Ishikawa (cell line): Measurements from ENCODE around the gene KIAA1217.

ENCODE experiments used
- CREB1 ChIP-seq: IDR thresholded peaks from 2 replicates; pipeline ENCODE4 v1.6.1; 2012; ENCODE audit warnings: low read depth
- EGR1 ChIP-seq: IDR thresholded peaks from 2 replicates; pipeline ENCODE4 v1.6.1; 2012
- EP300 ChIP-seq: IDR thresholded peaks from 2 replicates; pipeline ENCODE4 v1.6.1; 2012; ENCODE audit warnings: borderline replicate concordance
- NFIC ChIP-seq: IDR thresholded peaks from 2 replicates; pipeline ENCODE4 v1.6.1; 2012
- TAF1 ChIP-seq: IDR thresholded peaks from 2 replicates; pipeline ENCODE4 v1.6.1; 2012; ENCODE audit warnings: low read depth, mild to moderate bottlenecking
- YY1 ChIP-seq: IDR thresholded peaks from 2 replicates; pipeline ENCODE4 v1.6.1; 2012; ENCODE audit warnings: low read depth
- TF ChIP-seq, protein P1 (sequence below): IDR thresholded peaks from 2 replicates; pipeline ENCODE4 v1.6.1; 2012; ENCODE audit warnings: low read depth, mild to moderate bottlenecking
- TF ChIP-seq, protein P2 (sequence below): IDR thresholded peaks from 2 replicates; pipeline ENCODE4 v1.6.1; 2012

DNA sequence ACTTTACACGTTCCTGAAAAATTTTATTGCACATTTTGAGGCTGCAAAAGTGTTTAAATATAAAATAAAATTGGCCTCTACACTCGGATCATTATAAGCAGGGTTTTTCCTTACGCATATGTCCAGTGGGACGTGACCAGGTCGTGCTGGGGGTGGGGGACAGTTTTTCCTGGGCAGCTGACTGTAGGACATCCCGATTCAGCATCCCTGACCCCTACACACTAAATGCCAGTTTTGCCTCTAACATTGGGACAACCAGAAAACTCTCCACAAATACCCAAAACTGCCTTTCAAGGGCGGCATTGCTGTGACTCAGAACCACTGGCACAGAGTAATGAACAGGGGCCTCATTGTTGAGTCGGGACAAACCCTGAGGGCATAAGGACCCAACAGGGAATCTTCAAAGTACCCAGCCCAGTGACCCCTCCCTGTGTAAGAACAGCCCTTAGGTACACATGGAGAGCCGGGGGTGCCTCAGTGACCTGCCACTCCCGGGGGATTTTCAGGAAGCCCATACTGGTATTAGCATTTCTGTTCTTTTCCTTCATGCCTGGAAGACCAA lies 344.2 kb downstream of the KIAA1217 start:
- no peak for TF ChIP-seq TAF1
- no peak for TF ChIP-seq EGR1
- TF ChIP-seq YY1, result no peak
- TF ChIP-seq, protein P1, sequence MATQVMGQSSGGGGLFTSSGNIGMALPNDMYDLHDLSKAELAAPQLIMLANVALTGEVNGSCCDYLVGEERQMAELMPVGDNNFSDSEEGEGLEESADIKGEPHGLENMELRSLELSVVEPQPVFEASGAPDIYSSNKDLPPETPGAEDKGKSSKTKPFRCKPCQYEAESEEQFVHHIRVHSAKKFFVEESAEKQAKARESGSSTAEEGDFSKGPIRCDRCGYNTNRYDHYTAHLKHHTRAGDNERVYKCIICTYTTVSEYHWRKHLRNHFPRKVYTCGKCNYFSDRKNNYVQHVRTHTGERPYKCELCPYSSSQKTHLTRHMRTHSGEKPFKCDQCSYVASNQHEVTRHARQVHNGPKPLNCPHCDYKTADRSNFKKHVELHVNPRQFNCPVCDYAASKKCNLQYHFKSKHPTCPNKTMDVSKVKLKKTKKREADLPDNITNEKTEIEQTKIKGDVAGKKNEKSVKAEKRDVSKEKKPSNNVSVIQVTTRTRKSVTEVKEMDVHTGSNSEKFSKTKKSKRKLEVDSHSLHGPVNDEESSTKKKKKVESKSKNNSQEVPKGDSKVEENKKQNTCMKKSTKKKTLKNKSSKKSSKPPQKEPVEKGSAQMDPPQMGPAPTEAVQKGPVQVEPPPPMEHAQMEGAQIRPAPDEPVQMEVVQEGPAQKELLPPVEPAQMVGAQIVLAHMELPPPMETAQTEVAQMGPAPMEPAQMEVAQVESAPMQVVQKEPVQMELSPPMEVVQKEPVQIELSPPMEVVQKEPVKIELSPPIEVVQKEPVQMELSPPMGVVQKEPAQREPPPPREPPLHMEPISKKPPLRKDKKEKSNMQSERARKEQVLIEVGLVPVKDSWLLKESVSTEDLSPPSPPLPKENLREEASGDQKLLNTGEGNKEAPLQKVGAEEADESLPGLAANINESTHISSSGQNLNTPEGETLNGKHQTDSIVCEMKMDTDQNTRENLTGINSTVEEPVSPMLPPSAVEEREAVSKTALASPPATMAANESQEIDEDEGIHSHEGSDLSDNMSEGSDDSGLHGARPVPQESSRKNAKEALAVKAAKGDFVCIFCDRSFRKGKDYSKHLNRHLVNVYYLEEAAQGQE, result no peak
- TF ChIP-seq CREB1, result no peak
- TF ChIP-seq EP300, result no peak
- no peak for TF ChIP-seq NFIC
- TF ChIP-seq, protein P2, sequence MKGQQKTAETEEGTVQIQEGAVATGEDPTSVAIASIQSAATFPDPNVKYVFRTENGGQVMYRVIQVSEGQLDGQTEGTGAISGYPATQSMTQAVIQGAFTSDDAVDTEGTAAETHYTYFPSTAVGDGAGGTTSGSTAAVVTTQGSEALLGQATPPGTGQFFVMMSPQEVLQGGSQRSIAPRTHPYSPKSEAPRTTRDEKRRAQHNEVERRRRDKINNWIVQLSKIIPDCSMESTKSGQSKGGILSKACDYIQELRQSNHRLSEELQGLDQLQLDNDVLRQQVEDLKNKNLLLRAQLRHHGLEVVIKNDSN, result no peak
